Stimulated activated CD4-positive, alpha-beta T cell treated with anti-CD3 and anti-CD28 coated beads, Interleukin-1b, Interleukin-23, amount 100 ng/mL, for 48 hours (primary cell): ENCODE measurements around the gene ABHD2.
"Not testable (repeated sequence)": the region's sequence is repeated elsewhere in the genome, so short reads cannot be mapped to it uniquely, and the experiment has no call there.

Experiments
- DNase-seq: peaks from one replicate; pipeline ENCODE4 v3.0.0-alpha.2; 2020

ABHD2 gene, protein sequence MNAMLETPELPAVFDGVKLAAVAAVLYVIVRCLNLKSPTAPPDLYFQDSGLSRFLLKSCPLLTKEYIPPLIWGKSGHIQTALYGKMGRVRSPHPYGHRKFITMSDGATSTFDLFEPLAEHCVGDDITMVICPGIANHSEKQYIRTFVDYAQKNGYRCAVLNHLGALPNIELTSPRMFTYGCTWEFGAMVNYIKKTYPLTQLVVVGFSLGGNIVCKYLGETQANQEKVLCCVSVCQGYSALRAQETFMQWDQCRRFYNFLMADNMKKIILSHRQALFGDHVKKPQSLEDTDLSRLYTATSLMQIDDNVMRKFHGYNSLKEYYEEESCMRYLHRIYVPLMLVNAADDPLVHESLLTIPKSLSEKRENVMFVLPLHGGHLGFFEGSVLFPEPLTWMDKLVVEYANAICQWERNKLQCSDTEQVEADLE

GRCh38 chr15:89087830-89088604 is at the start of gene ABHD2:
Gene ABHD2, plus strand, starts transcription at chr15:89088456. Its CDS starts 27,872 bp downstream, at chr15:89116328.
- DNase-seq: peak; percentile 99

DNA sequence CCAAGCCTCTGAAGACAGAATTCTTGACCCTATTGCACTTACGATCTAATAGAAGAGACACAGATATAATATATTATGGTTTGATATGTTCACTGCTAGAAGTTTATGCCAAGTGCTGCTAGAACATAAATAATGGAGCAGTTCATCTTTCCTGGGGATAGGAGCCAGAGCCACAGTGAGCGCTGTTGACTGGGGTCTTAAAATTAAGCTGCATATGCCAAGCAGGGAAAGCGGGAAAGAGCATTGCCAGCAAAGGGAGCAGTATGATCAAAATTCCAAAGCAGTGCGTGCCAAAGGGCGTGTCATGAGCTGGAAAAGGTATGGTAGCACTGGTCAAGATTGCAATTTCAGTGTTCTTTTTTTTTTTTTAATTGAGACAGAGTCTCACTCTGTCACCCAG is 49.1 kb upstream of the ABHD2 start:
- DNase-seq: no peak

- DNase-seq: no peak
Observed at GRCh38 chr15:89041507-89041906, 46.7 kb upstream of the ABHD2 start.

DNA sequence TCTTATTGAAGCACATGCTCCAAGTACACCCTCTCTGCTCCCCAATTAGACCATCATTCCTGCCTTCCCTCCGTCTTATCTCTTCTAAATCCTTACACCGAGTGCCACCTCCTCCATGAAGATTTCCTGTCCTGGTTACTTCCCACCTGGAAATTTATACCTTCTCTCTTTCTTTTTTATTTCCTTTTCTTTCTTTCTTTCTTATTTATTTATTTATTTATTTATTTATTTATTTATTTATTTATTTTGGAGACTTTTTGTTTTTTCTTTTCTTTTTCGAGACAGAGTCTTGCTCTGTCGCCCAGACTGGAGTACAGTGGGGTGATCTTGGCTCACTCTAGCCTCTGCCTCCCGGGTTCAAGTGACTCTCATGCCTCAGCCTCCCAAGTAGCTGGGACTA is 45.9 kb upstream of the ABHD2 start:
- DNase-seq: no peak

DNA sequence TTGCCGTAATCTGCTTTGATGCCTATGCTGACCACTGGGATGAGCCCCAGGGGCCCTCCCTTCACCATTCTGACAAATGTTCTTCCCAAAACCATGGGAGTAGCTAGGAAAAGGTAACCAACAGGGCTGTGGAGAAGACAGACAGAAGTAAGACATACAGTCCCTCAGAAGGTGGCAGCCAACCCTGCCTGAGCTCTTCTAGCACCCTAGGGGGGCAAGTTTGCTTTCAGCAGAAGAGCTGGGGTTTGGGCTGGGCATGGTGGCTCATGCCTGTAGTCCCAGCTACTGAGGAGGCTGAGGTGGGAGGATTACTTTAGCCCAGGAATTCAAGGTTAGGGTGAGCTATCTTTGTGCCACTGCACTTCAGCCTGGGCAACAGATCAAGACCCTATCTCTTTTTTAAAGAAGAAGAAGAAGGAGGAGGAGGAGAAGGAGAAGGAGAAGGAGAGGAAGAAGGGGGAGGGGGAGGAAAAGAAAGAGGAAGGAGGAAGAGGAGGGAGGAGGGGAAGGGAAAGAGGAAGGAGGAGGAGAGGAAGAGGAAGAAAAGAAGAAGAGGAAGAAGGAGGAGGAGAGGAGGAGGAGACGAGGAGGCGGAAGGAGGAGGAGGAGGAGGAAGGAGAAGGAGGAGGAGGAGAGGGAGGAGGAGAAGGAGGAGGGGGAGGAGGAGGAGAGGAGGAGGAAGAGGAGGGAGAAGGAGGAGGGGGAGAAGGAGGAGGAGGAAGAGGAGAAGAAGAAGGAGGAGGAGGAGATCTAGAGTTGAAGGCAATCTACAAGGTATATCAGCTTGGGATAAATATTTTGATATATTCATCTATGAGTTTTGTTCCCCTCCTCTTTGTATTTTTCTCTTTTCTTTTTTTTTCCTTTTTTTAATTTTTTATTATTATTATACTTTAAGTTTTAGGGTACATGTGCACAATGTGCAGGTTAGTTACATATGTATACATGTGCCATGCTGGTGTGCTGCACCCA is 44.9 kb upstream of the ABHD2 start:
- no peak for DNase-seq

- DNase-seq: not testable (repeated sequence)
Observed at GRCh38 chr15:89049016-89049666, 39.1 kb upstream of the ABHD2 start.

DNA sequence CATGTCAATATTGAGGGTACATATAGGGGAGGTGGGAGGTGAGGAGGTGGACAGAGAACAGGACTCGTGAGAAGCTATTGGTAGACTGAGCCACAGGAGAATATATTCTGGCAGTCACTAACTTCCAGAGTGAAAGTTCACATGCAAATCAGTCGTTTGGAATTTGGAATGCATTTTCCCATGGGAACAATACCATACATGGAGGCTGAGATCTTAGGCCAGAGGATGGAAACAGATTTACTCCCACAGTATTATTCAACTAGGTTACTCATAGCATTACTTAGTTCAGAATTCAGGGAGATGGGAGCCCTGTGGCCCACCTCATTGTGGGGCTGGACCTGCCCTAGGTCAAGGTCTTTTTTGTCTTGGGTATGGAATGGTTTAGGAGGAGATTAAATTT is 36.4 kb upstream of the ABHD2 start:
- DNase-seq: no peak

- DNase-seq: no peak
Observed at GRCh38 chr15:89052474-89052873, 35.8 kb upstream of the ABHD2 start.

DNA sequence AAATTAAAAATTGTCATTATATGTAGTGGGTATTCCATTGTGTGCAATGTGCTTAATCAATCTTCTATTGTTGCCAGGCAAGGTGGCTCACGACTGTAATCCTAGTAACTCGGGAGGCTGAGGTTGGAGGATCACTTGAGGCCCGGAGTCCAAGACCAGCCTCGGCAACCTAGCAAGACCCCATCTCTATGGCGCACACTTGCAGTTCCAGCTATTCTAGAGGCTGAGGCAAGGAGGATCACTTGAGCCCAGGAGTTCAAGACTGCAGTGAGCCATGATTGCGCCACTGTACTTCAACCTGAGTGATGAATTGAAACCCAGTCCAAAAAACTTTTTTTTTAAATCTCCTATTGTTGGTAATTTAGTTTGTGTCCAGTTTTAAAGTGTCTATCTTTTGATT is 33.4 kb upstream of the ABHD2 start:
- no peak for DNase-seq

DNA sequence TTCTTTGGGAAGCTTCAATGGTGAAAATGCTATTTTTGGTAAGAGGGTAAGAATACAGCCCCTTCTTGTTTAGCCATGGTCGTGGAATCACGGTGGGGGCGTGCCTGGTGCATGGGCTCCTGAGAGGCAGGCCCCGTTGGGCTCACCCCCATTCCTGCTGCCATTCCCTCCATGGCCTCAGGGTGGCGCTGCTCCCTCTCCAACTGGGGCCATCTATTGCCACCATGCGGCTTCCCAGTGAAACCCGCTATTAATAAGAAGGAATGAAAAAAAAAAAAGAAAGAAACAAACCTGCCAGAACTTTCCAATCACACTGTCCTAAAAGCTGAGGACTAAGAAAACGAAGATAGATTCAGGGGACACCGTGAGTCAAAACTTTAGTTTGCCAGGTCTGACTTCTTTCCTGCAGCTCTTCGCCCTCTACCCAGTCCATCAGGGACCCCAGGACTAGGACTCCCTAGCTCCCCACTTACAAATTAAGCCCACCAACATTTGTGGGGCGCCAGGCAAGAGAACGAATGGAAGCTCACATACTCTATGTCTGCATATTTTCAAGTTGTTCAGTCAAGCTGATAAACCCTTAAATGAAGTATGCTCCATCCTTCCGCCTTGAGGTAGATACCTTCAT is 30.6 kb upstream of the ABHD2 start:
- DNase-seq: peak; percentile 84

- DNase-seq: no peak
Observed at GRCh38 chr15:89058376-89058775, 29.9 kb upstream of the ABHD2 start.

- no peak for DNase-seq
Observed at GRCh38 chr15:89058876-89059405, 29.3 kb upstream of the ABHD2 start.

DNA sequence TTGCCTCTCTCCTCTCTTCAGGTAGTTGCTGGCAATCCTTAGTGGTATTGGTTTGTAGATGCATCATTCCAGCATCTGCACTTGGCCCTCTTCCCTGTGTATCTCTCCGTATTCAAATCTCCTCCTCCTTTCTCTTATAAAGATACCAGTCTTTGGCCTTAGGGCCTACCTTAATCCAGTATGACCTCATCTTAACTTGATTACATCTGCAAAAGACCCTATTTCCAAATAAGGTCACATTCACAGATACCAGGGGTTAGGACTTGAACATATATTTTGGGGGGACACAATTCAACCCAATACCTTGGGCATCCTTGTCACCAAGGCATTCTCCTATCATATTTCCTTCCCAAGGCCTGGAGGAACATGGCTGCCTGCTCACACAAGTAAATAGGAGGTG is 22.0 kb upstream of the ABHD2 start:
- no peak for DNase-seq

- DNase-seq: no peak
Observed at GRCh38 chr15:89067751-89068150, 20.5 kb upstream of the ABHD2 start.

- peak; percentile 66 for DNase-seq
Observed at GRCh38 chr15:89068325-89068784, 19.9 kb upstream of the ABHD2 start.

GRCh38 chr15:89070197-89071124 is 17.8 kb upstream of the ABHD2 start:
- DNase-seq: no peak

DNA sequence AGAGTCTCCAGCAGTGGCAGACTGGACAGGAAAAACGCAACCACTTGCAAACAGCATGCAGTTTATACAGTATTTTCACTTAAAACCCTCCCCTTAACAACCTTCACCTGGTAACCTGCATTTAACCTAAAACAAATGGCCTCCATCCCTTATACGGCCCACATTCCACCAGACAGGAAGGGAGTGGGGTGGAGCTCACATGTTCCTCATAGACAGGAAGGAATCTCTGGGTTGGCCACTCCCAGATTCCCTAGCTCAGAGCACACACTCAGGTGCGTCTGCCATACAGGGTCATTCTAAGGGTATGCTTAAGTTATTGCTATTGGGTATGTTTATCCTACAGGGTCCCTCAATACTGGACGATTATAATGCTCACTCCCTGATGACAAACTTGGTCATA is 16.8 kb upstream of the ABHD2 start:
- no peak for DNase-seq

DNA sequence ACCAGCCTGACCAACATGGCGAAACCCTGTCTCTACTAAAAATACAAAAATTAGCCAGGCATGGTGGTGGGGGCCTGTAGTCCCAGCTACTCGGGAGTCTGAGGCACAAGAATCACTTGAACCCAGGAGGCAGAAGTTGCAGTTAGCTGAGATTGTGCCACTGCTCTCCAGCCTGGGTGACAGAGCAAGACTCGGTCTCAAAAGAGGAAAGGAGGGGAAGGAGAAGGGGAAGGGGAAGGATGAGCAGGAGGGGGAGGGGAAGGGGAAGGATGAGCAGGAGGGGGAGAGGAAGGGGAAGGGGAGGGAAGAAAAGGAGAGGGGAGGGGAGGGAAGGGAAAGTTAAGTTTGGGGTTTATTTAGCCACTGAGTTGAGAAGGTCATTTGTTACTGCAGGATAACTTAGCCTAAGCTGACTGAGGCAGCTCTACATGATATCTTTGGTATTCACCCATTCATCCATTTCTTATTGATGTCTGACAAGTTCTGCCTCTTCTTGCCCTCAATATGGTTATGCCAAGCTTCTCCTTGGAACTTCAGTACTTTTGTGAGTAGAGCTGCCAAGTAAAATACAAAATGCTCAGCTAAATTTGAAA is 15.9 kb upstream of the ABHD2 start:
- DNase-seq: no peak

DNA sequence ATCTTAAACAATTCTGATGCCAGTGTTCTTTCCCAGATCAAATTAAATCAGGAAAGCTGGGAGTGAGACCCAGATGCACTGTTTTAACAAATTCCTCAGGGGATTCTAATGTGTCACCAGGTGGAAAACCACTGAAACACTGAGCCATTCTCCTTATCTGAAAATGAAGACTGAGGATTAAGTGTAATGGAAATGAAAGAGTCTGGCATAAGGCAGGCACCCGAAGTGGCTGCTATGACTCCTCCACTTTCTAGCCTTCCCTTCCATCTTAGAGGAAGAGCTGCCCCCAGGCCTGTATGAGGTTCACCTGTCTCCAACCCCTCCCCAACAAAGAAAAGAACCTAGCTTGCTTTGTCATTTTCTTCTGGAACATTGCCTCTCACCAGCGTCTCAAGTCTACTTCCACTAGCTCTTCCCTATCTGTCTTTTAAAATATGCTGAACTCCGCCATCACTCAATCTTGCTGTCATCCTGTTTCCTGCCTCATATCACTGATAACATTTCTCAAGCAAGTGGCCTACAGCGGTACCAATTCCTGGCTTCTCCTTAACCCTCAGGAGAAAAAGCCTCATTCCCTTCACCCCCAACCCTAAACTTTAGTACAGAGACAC is 13.7 kb upstream of the ABHD2 start:
- no peak for DNase-seq
